GM20431 (cell line): Measurements from ENCODE around the gene MACROD2.

Experiments
- in situ Hi-C: fragments of 300-500 bp; cut with MseI, MboI; formaldehyde crosslinking; loops from one replicate; pipeline ENCODE4 v1.15.0; 2020; ENCODE audit warnings: low sequenced_read_pairs; ENCODE audit not compliant: unreplicated experiment

MACROD2 gene

DNA sequence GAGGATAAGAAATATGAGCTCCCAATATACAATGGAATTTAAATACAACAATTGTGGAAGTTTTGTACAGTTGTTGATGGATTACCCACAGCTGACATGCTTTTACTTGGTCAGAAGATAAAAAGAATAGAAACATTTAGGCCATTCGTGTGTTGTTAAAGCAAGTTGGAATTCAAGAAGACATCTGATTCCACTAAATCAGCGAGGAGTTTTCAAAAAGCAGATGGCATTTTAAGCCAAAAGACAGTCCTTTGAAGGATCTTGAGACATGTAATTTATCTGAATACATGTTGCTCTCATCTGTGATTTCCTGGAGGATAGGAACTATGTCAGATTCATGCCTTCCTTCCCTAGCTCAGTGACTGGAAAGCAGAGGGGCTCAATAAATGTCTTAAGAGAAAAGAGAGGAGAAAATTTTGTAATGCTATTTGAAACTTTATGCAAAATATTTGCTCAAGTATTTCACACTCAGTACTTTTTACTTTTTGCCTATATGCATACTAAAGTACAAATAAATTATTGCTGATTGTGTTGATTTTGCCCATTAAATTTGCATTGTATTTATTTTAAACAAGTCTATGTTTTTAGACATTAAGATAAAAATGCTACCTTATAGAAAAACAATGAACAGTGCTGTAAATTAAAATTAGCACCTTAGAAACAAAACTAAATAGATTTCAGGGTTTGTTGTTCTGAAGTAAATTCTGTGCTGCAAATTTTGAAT is 1075.9 kb downstream of the MACROD2 start:
- in situ Hi-C loops = no loop called here

DNA sequence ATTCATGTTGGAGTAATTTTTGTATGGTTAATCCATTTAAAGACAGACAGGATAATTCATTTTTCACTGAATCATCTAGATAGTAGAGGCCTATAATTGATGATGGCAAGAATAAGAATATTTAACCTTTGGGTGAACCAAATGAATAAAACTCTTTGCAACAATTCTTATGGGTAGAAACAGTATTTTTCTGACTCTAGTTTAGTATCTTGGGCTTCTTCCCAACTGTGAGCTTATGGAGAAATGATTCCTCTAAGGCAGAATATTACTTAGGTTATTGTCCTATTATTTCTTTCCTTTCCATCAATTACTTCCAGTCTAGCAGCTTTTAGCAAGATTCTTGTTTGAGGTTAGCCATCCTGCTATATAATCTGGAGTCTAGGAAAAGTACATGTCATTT is 1077.0 kb downstream of the MACROD2 start:
- in situ Hi-C loops = no loop called here

DNA sequence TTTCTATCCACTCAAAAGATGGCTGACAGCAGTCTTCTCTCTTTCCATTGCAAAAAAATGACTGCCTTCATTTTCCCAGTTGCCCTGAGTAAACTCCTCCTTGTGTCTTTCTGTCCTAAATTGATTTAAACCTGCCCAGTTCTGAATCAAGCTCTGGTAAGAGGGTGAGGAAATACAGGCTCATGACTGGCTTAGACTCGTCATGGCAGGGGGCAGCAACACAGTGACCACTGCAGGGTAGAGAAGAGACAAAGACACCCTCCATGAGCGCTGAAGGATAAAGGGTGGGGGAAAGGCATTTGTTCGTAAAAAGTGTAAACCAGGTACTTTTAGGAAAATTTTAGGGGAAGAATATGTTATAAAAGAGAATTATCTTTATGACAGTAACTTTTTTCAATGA is 1080.3 kb downstream of the MACROD2 start:
- in situ Hi-C loops = no loop called here

DNA sequence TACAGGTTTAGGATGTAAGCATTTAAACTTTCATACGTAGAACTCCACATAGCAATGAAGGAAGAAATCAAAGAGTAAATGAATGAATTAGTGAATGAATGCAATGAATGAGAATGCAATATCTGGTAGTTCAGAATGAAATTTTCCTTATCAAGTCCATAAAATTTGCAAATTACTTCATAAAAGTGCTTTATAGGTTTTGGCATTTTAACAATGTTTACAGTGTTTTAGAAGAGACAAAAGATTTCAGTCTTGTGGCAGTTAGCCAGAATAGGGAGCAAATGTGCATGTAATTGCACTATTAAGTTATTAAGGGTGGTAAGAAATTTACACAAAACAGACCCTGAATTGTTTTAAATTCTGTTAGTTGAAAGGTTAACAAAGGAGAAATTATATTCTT is 1081.5 kb downstream of the MACROD2 start:
- in situ Hi-C loops = no loop called here

DNA sequence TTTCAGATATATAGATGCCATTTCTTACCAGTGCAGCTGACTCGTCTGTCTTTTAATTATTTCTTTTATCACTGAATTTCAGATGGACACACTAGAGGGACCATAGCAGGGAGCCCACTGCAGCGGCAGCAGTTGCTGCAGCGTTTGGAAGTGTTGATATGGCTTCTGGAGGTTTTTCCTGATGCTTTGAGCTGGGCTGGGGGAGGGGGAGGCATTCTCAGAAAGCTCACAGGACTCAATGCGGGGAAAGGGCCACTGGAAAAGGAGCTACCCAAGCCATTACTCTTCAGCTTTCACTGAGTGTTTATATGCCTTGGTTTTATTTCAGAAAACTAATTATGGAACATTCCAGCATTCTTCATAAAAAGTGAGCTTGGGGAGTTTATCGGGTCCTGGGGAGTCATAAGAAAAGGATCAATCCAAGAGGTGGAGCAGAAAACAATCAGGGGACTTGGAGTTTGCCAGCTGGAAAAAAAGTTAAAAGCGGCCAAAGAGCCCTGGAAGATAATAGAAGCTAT is 1082.5 kb downstream of the MACROD2 start:
- in situ Hi-C loops = no loop called here

DNA sequence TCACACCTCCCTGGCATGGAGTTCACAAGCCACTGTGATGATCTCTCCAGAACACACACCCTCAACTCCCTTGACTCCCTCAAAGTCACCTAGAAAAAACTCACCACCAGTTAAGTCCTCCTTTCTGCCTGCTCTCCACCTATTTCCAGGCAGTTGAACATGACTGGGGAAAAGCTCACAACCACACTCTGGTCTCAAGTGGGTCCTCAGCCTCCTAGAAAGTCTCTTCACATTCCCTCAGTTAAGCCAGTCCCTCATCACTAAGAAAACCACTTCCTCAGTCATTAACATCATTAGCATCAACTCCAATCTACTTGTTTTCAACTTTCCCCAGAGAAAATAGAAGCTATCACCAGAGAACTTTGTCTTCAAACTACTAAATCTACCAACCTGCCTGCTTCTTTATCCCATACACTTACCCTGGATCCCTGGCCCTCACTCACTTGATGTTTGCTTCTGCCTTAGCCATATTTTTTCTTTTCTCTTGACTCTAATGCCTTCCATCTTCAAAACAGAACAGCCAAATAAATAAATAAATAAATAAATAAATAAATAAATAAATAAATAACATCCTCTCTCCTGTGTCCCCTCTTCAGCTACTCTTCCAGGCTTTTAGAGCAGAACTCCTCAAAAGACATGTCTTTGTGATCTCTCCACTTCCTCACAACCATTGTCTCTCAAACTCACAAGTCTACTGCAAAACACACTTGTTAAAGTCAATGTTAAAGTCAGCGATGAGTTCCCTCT is 1084.5 kb downstream of the MACROD2 start:
- in situ Hi-C loops = no loop called here

DNA sequence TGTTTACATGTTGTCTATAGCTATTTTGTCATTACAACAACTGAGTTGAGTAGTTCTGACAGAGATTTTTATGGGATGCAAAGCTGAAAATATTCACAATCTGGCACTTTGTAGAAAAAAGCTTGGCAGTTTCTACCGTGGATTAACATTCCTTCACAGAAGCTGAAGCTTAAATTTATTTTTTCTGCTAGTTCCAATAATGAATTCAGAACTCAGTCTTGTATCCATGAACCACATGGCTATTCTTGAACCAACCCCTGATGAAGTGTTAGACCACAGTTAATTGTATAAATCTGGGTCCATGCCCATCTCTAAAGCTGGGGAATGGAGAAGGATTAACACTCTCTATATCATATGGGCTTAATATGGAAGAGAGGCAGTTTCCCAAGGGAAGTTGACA is 1085.9 kb downstream of the MACROD2 start:
- in situ Hi-C loops = no loop called here

DNA sequence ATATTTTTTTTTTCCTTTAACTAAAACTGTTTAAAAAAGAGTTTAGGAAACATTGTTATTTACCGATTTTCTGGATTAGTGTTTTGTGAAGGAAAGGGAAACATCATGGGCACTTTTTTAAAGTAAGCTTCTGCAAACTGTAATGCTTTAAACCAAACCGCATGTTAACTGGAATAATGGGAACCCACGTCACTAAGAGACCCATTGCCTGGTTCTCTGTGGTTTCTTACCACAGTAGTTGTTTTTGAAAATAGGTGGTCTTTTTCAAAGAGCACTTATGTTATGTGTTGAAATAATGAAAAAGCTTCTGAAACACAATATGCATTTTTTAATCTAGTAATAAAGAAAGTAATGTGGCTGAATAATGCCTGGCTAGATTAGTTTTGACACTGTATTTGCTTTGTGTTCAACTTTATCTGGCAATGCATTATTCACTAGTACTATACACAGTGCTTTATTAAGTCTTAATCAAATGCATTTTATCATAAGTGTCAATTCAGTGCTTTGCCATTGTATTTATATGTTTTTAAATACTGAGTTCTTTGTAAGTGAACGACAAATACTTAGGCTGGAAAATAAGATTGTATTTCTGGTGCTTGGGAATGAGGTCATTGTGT is 1096.2 kb downstream of the MACROD2 start:
- in situ Hi-C loops = no loop called here

DNA sequence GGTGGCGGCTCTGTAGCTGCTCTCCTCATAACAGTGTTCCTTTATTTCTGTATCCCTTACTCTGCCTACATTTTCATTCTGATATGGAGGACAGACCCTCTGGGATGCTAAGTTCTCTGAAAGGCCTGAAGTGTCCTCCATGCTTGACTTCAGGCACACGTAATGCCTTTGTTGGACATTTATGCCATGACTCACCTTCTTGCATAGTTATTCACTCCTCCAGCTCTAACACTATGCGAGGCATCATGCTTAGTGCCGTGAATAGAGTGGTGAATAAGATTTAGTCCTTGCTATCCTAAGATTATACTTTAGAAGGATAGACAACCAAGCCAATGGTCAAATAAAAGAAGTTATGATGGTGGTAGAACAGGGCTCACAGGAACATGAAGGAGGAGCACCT is 1103.0 kb downstream of the MACROD2 start:
- in situ Hi-C loops = no loop called here

DNA sequence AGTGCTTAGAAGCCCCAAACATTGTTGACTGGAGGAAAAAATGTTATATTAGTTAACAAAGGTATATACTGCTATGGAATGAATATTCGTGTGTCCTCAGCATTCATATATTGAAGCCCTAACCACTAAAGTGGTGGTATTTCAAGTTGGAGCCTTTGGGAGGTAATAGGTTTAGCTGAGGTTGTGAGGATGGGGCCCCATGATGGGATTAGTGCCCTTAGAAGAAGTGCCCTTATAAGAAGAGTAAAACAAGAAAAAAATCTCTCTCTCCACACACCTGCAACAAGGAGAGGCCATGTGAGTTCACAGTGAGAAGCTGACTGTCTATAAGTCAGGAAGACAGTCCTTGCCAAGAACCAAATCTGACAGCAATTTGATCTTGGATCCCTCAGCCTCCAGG is 1103.8 kb downstream of the MACROD2 start:
- in situ Hi-C loops = no loop called here

DNA sequence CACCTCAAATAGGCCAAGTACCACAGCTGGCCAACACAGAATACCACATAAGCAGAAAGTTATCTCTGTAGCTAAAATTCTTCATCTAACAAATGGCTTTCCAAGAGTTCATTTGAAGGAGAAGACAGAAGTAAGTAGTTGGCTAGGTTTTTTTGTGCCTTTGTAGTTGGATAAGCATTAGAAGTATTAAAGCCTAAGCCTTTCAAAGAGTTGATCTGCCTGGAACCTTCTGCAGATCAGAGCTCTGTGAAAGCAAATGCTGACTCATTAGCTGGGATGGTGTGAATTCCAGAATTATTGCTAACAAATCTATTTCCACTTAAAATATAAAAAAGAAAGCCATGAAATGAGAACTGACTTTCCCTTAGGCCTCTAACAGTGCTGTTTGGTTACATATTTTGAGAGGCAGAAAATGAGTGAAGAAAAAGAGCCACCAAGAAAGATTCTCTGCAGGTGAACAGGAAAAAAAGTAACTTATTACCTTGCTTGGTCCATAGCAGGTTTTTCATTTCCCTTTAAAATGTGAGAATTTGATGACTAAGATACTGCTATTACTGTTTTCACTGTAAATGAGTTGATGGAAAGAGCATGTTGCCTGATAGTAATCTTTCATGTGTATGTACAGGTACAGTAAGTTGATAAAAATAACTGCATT is 1105.3 kb downstream of the MACROD2 start:
- in situ Hi-C loops = no loop called here

DNA sequence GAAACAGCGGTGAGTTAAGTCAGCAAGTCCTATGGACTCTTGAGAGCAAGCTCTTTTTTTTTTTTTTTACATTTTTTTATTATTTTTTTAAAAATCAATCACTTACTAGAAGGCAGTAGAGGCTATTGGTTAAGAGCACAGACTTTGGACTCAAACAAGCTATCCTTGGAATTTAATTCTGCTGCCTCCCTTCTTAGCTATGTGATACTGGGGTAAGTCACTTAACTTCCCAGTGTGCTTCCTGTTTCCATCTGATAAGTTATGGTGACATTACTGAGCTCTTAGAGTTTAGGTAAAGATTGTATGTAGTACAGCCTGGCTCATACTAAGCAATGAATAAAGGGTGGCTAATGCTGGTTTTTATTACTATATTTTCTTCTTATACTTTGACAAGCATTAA is 1112.6 kb downstream of the MACROD2 start:
- in situ Hi-C loops = no loop called here

DNA sequence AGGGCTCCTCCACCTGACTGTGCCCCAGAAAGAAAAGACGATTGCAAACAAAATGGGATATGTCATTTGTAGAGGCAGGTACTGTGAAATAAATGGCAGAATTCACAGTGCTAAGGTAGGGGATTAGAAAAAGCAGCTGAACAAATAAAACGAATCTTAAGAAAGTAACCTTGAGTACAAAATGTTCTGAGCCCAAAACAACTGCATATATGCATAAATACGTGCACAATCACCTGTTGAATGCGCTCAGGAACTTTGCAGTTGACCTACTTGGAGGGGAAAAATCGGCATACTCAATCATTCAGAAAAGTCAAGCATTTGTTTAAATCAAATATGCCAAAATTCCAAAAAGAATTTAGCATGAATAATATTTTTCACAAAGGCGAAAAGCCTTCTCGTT is 1114.2 kb downstream of the MACROD2 start:
- in situ Hi-C loops = no loop called here

DNA sequence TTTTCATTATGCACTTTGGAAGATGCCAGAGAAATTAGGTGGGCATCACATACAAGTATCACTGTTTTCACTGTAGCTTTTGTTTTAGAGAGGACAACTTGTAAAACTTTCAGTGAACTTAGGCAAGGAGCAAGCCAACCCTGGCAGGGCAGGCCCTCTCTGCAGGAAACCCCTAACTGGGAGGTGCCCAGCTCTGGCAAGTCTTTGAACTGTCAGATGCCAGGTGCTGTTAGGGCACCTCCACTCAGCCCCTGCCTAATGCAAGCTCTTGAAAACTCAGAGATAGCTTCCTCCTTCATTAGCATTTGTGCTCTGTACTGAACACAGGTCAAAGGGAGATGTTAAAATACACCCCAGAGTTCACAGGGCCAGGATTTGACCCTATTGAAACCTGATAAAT is 1116.3 kb downstream of the MACROD2 start:
- in situ Hi-C loops = no loop called here

DNA sequence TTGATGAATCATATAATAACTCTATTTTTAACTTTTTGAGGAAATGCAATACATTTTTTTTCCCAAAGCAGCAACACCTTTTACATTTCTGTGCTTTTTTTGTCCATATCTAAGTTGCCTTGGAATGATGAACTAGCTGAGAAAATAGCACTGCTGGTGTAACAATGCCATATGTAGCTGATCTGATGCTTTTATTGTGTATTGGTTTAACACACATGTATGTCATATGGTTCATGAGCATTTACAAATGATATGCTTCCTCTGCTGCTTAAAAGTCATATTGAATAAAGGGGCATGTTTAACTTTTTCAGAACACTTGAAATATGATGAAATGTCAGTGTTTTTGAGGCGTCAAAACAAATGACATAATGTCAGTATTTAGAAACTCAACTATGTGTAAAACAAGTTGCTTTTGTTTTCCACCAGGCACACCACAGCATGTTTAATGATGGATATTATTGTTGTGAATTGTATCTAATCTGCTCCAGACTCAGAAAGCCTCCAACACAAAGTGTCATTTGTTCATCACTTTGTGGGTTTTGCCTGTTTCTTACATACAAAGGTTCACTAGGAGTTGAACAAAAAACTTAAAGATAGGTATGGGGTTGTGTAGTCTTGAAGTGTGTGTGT is 1117.9 kb downstream of the MACROD2 start:
- in situ Hi-C loops = no loop called here

DNA sequence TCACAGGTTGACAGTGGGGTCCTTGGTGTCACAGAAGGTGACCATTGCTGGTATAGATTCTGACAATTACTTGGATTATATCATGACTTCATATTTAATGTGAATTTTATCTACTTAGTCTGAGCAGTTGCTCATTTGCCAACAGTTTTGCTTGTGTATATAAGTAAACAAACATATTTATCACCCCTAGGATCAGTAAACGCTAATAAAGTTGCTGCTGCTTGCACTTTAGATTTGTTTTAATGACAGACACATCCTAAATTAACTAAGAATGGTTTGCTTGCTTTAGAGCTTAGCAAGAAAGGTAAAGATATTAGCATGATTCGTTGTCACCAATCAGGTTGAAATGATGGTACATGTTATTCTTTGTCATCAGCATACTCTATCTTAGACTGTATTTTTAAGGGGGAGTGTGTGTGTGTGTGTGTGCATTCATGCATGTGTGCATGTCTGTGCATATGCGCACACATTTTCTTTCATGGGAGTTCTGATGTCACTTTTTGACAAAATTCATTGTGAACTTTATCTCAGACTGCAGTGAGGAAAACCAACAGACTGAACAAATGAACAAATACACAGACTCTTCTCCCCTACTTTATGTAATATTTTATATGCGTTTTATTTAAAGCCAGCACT is 1124.7 kb downstream of the MACROD2 start:
- in situ Hi-C loops = no loop called here

DNA sequence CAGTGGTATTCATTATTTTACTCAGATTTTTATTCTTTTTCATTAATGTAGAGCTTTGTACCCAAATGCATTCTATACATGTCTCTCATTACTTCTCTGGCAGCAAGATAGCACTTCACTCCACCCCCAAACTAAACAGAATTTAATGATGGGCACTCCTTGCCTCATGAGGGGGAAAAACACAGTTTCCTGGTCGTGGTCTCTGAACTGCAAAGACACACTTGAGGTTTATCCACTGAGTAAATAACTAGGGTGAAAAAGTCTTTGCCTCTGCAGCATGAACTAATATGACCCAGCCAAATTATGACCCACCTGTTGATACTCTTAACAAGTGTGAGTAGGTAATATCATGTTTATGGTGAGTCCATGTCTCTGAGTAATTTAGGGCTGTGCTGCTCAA is 1127.3 kb downstream of the MACROD2 start:
- in situ Hi-C loops = no loop called here

DNA sequence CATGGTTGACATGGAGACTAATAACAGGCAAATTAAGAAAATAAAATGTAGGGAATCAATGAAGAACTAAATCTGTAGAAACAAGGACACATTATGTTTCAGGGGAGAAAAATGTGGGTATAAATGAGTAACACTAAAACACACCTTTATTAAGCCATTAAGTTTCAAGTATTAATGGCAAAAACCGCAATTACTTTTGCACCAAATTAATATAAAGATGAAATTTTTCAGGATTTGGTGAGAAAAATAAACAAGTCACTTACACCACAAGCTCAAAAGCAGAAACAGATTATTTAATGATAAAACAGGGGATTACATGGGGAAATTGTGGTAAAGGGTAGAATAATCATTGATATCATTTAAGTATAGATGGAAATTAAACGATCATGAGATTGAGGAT is 1135.9 kb downstream of the MACROD2 start:
- in situ Hi-C loops = no loop called here

DNA sequence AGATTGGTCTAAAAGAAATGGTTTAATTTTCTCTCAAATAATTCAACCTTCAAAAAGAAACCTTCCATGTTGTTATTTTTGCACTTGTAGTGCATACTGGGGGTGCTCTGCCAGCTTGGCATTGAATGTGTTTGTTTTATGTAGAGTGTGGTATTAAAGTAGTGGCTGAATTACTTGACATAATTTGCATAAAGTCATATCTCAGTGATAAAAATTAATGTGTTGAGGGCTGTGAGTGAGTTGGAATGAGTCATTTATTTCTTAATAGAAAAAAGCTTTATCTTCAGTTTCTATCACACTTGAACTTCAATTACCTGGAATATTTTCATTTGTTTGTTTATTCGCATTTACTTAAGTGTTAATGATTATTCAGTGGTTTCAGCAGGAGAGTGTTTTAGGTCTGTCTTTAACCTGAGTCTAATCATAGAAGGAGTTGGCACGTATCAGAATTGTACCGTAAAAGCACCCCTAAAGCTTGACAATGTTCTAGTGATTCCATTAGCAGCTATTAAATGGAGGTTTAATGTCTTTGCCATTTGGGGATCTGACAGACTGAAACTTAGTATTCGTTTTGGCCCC is 1143.3 kb downstream of the MACROD2 start:
- in situ Hi-C loops = no loop called here
